OCI-LY3 (cell line): ENCODE data around the gene SNX21.

Experiments
- H2AFZ ChIP-seq: fragments of 200-600, 300-600 bp; shearing (Covaris generic); 2 replicates; pipeline ENCODE4 v1.6.0; 2014; ENCODE audit warnings: antibody characterized with exemption, low read depth, low read length
- H3K27ac ChIP-seq: fragments of 200-600, 300-600 bp; sonication (generic); 2 replicates; pipeline ENCODE4 v1.5.1; 2014; ENCODE audit warnings: mild to moderate bottlenecking, low read length, moderate library complexity, mixed read lengths
- H3K27me3 ChIP-seq: fragments of 200-600, 300-600 bp; sonication (generic); 2 replicates; pipeline ENCODE4 v1.6.1; 2014; ENCODE audit warnings: low read depth, low read length, mixed read lengths
- H3K36me3 ChIP-seq: fragments of 200-600, 300-600 bp; sonication (generic); replicated peaks from 2 replicates; pipeline ENCODE3; 2014; ENCODE audit warnings: low read depth, low read length, mixed read lengths
- H3K4me1 ChIP-seq: fragments of 300-600, 200-600 bp; sonication (generic); 2 replicates; pipeline ENCODE4 v1.6.1; 2014; ENCODE audit warnings: low read length, mixed read lengths
- H3K4me2 ChIP-seq: fragments of 200-600, 300-600 bp; sonication (generic); 2 replicates; pipeline ENCODE4 v1.6.1; 2014; ENCODE audit warnings: low read length, mixed read lengths
- H3K4me3 ChIP-seq: fragments of 300-600, 200-600 bp; sonication (generic); 2 replicates; pipeline ENCODE4 v1.5.1; 2014; ENCODE audit warnings: antibody characterized with exemption, mild to moderate bottlenecking, low read length, moderate library complexity
- H3K79me2 ChIP-seq: fragments of 300-600, 200-600 bp; shearing (Covaris generic); 2 replicates; pipeline ENCODE4 v1.6.1; 2014; ENCODE audit warnings: mild to moderate bottlenecking, low read length, mixed read lengths
- H3K9ac ChIP-seq: fragments of 300-600, 200-600 bp; shearing (Covaris generic); 2 replicates; pipeline ENCODE4 v1.6.0; 2014; ENCODE audit warnings: mild to moderate bottlenecking, low read length, moderate library complexity
- H3K9me3 ChIP-seq: fragments of 200-600, 300-600 bp; shearing (Covaris generic); 2 replicates; pipeline ENCODE4 v1.6.1; 2014; ENCODE audit warnings: low read length, mixed read lengths; ENCODE audit not compliant: insufficient read depth
- H4K20me1 ChIP-seq: fragments of 200-600, 300-600 bp; sonication (generic); 2 replicates; pipeline ENCODE4 v1.6.1; 2016; ENCODE audit warnings: low read length, mixed read lengths; ENCODE audit not compliant: insufficient read depth
- CTCF ChIP-seq: fragments of 200-600, 300-600 bp; sonication (generic); IDR thresholded peaks from 2 replicates; pipeline ENCODE4 v1.5.1; 2014; ENCODE audit warnings: antibody characterized with exemption, low read length, low read depth
- EZH2phosphoT487 ChIP-seq: fragments of 200-600 bp; shearing (Covaris generic); IDR thresholded peaks from 2 replicates; pipeline ENCODE4 v1.6.1; 2018; ENCODE audit warnings: antibody characterized with exemption, mixed run types, low read depth

The SNX21 gene

GRCh38 chr20:45833030-45833882, at the start of gene SNX21:
Gene SNX21, plus strand, starts transcription at chr20:45833799. Its CDS starts 121 bp downstream, at chr20:45833920.
- no peak for TF ChIP-seq CTCF
- peak within 1 kb of the TSS; percentile 75 for H3K4me3 ChIP-seq
- H3K79me2 ChIP-seq = no peaks in the 10 kb centered on the region
- H3K4me2 ChIP-seq = peak within 1 kb of the TSS; percentile 83
- no peaks in the 10 kb centered on the region for H3K9me3 ChIP-seq
- H4K20me1 ChIP-seq = no peaks in the 10 kb centered on the region
- H3K36me3 ChIP-seq = no peaks in the 10 kb centered on the region
- H3K27ac ChIP-seq = no peak within 1 kb of the TSS
- peak within 1 kb of the TSS; percentile 84 for H2AFZ ChIP-seq
- peaks cover 14% of the 10 kb centered on the region for H3K27me3 ChIP-seq
- H3K9ac ChIP-seq = peak within 1 kb of the TSS; percentile 55
- peaks cover 4% of the 10 kb centered on the region; the same call in 1 of the 2 replicates for H3K4me1 ChIP-seq

GRCh38 chr20:45788351-45788750, 45.2 kb upstream of the SNX21 start:
- TF ChIP-seq EZH2phosphoT487 = no peak
- TF ChIP-seq CTCF = no peak

GRCh38 chr20:45792317-45793118, 41.1 kb upstream of the SNX21 start:
- Histone ChIP-seq H3K9me3 (no peaks in the 10 kb centered on the region), H3K4me3 (peak overlapping the region; percentile 82), H3K9ac (peak overlapping the region; percentile 85), H3K36me3 (peaks cover 24% of the 10 kb centered on the region), H3K27ac (peak overlapping the region; percentile 41), H3K4me2 (peak overlapping the region; percentile 87), H2AFZ (peak overlapping the region; percentile 96), H3K79me2 (peaks cover 12% of the 10 kb centered on the region), H4K20me1 (no peaks in the 10 kb centered on the region), H3K4me1 (peaks cover 6% of the 10 kb centered on the region), H3K27me3 (peaks cover 7% of the 10 kb centered on the region; the same call in 1 of the 2 replicates)
- TF ChIP-seq EZH2phosphoT487 = no peak
- TF ChIP-seq CTCF = no peak

More at GRCh38 chr20:45788351-45788750, 45.2 kb upstream of the SNX21 start:
- Histone ChIP-seq H3K4me2 (no peak overlapping the region), H3K4me1 (peaks cover 6% of the 10 kb centered on the region), H3K27ac (no peak overlapping the region), H3K27me3 (peaks cover 7% of the 10 kb centered on the region; the same call in 1 of the 2 replicates), H3K9me3 (no peaks in the 10 kb centered on the region), H3K9ac (no peak overlapping the region), H2AFZ (no peak overlapping the region), H4K20me1 (no peaks in the 10 kb centered on the region), H3K79me2 (peaks cover 12% of the 10 kb centered on the region), H3K4me3 (no peak overlapping the region), H3K36me3 (no peaks in the 10 kb centered on the region)
